ENCODE data around the gene GRPEL1. TPM values are rescaled to one million over a fixed set of nuclear protein-coding genes. Genes with fewer than 3 reads are reported as not detected.

The GRPEL1 gene
- total and polyA plus RNA-seq, 2 experiments from 2014 or later: 27.4 to 112 TPM

- Histone ChIP-seq H3K4me3 (no peak overlapping the region), H4K20me1 (replicated peaks; ENCODE audit: insufficient read depth) (no peaks in the 10 kb centered on the region), H3K27me3 (ENCODE audit: insufficient read depth) (peaks cover 7% of the 10 kb centered on the region; the same call in 1 of the 2 replicates), H2AFZ (no peak overlapping the region), H3F3A (replicated peaks; ENCODE audit: low read depth) (no peaks in the 10 kb centered on the region), H3K4me2 (no peak overlapping the region), H3K9me2 (ENCODE audit: insufficient read depth) (no peaks in the 10 kb centered on the region), H3K36me3 (ENCODE audit: insufficient read depth) (no peaks in the 10 kb centered on the region), H3K27ac (ENCODE audit: low read depth) (no peak overlapping the region), H3K4me1 (ENCODE audit: insufficient read depth) (no peaks in the 10 kb centered on the region), H3K79me2 (replicated peaks; ENCODE audit: insufficient read depth) (no peaks in the 10 kb centered on the region)
- no peak overlapping the region for H3K27ac Mint-ChIP-seq
- H3K36me3 Mint-ChIP-seq (ENCODE audit: low read depth): no peaks in the 10 kb centered on the region
- no peak for ATAC-seq
- no peaks in the 10 kb centered on the region for H3K4me1 Mint-ChIP-seq
- peaks cover 6% of the 10 kb centered on the region for H3K27me3 Mint-ChIP-seq (ENCODE audit: insufficient read depth, low read depth, poor library complexity)
- TF ChIP-seq EZH2 (IDR thresholded peaks at IDR 0.05; ENCODE audit: low read depth, unreplicated experiment) (no peak), CTCF (conservative IDR thresholded peaks at IDR 0.05; ENCODE audit: low read depth in 2 of 2) (no peak), JUNB (IDR thresholded peaks at IDR 0.05; ENCODE audit: unreplicated experiment) (no peak), CREB1 (CRISPR knock-in tag; IDR thresholded peaks at IDR 0.05; ENCODE audit: low read depth) (no peak), EZH2phosphoT487 (IDR thresholded peaks at IDR 0.05; ENCODE audit: unreplicated experiment) (no peak), POLR2AphosphoS5 (IDR thresholded peaks at IDR 0.05; ENCODE audit: low read depth) (no peak), NANOG (IDR thresholded peaks at IDR 0.05; ENCODE audit: borderline replicate concordance) (no peak), STAT1 (IDR thresholded peaks at IDR 0.05; ENCODE audit: unreplicated experiment) (no peak), REST (IDR thresholded peaks at IDR 0.05; ENCODE audit: unreplicated experiment) (no peak), ZNF114 (CRISPR knock-in tag; IDR thresholded peaks at IDR 0.05) (no peak), ZNF462 (CRISPR knock-in tag; IDR thresholded peaks at IDR 0.05) (no peak), ETS1 (IDR thresholded peaks at IDR 0.05) (no peak), ZNF331 (CRISPR knock-in tag; IDR thresholded peaks at IDR 0.05; ENCODE audit: low read depth) (no peak)
- no peak for DNase-seq (ENCODE audit: low spot score)
- peaks cover 6% of the 10 kb centered on the region for H3K9me3 Mint-ChIP-seq
- H3K4me3 Mint-ChIP-seq: no peak overlapping the region
Measured at GRCh38 chr4:7075962-7076695, 8.3 kb upstream of the GRPEL1 start.
